GM12891 (cell line): ENCODE data around the gene CLTCL1.

Experiments
- POLR2AphosphoS5 ChIP-seq: IDR thresholded peaks from 2 replicates; pipeline ENCODE4 v1.6.1; 2011; ENCODE audit warnings: low read depth, low read length, control low read depth
- SPI1 ChIP-seq: IDR thresholded peaks from 2 replicates; pipeline ENCODE4 v1.6.1; 2011; ENCODE audit warnings: low read depth, low read length, control low read depth

- TF ChIP-seq SPI1 (no peak), POLR2AphosphoS5 (no peak)
These were observed 110.6 kb downstream of the CLTCL1 start for GRCh38 chr22:19180740-19181410.
